Measurements from ENCODE around the gene OSTC. TPM values are rescaled to one million over a fixed set of nuclear protein-coding genes. Genes with fewer than 3 reads are reported as not detected.

Gene OSTC
- total RNA-seq, 1 experiment from 2014 or later = 105 TPM

GRCh38 chr4:108612365-108612764, 38.0 kb upstream of the OSTC start:
- BruUV-seq (replicated peaks) = no TSS peak
- TF ChIP-seq REST (IDR thresholded peaks at IDR 0.05; ENCODE audit: low read depth) (no peak), CEBPB (IDR thresholded peaks at IDR 0.05; ENCODE audit: low read depth) (no peak), SIN3A (IDR thresholded peaks at IDR 0.05; ENCODE audit: low read depth) (no peak), JUND (IDR thresholded peaks at IDR 0.05) (no peak), ZFX (IDR thresholded peaks at IDR 0.05) (no peak), EZH2 (IDR thresholded peaks at IDR 0.05) (no peak), CTCF (IDR thresholded peaks at IDR 0.05 in 2 of 3, conservative IDR thresholded peaks at IDR 0.05 in 1 of 3; ENCODE audit: borderline replicate concordance in 1 of 3, insufficient read depth in 1 of 3, low read depth in 2 of 3, low read length in 2 of 3) (no peak), EGR1 (IDR thresholded peaks at IDR 0.05; ENCODE audit: low read depth) (no peak)
- DNase-seq (ENCODE audit: low read depth, low spot score) (no peak), ATAC-seq (no peak)
- Histone ChIP-seq H3K9me3 (ENCODE audit: control insufficient read depth in 1 of 2, insufficient read depth in 1 of 2, low read depth in 1 of 2, low read length in 2 of 2) (peaks cover 0 to 5% of the 10 kb centered on the region in 2 experiments; a peak in 2 of 4 replicates), H3K27ac (ENCODE audit: low read depth, low read length) (no peak overlapping the region), H3K79me2 (ENCODE audit: insufficient read depth, low read length) (no peaks in the 10 kb centered on the region), H3K9me2 (ENCODE audit: insufficient read depth) (no peaks in the 10 kb centered on the region), H3K4me1 (ENCODE audit: control insufficient read depth in 1 of 2, insufficient read depth in 2 of 2, low read length in 2 of 2) (no peaks in the 10 kb centered on the region), H3K4me3 (replicated peaks in 1 of 2; ENCODE audit: low read depth in 1 of 2, low read length in 2 of 2) (no peak overlapping the region), H4K20me1 (ENCODE audit: insufficient read depth) (no peaks in the 10 kb centered on the region), H2AFZ (ENCODE audit: low read depth, low read length, poor library complexity, severe bottlenecking) (no peak overlapping the region), H3K27me3 (ENCODE audit: insufficient read depth, low read length) (no peaks in the 10 kb centered on the region), H3K36me3 (ENCODE audit: control insufficient read depth in 1 of 2, insufficient read depth in 2 of 2, low read length in 2 of 2) (no peaks in the 10 kb centered on the region), H3K4me2 (ENCODE audit: low read length) (no peak overlapping the region), H3K9ac (ENCODE audit: low read length) (no peak overlapping the region)
- CTCF ChIA-PET = no interaction called here
- intact Hi-C loops (cut with micrococcal nuclease) = no loop called here
- POLR2A ChIA-PET = no interaction called here
- RAD21 ChIA-PET (ENCODE audit: low non-redundant PET in 1 of 2, low total read pairs in 2 of 2, uncharacterized antibody in 2 of 2, unreplicated experiment in 2 of 2) = no interaction called here
